LNCAP (cell line): ENCODE measurements around the gene POLR2J3.
"Not testable (repeated sequence)": the region's sequence is repeated elsewhere in the genome, so short reads cannot be mapped to it uniquely, and the experiment has no call there.

Source experiments
- CTCF ChIP-seq: fragments of 450-650 bp; IDR thresholded peaks from 2 replicates; pipeline ENCODE4 v1.5.1; 2017; ENCODE audit warnings: mild to moderate bottlenecking

The POLR2J3 gene

GRCh38 chr7:102572261-102573239 lies at the start of gene POLR2J3:
TSS of gene POLR2J3 (minus strand) at chr7:102572583. CDS start at chr7:102572521, 62 bp downstream.
- peak; percentile 36; the same call in 1 of the 2 replicates for TF ChIP-seq CTCF

GRCh38 chr7:102616507-102617125 lies 44.2 kb upstream of the POLR2J3 start, which contains the start of gene RASA4:
TSS of gene RASA4 (minus strand) at chr7:102616756. CDS start at chr7:102616689, 67 bp downstream.
- TF ChIP-seq CTCF: not testable (repeated sequence)

- TF ChIP-seq CTCF: not testable (repeated sequence)
Observed at GRCh38 chr7:102550808-102551422, 21.5 kb downstream of the POLR2J3 start, which contains the start of gene SPDYE2. TSS of gene SPDYE2 (plus strand) at chr7:102551226. CDS start at chr7:102553256, 2,030 bp downstream.

- TF ChIP-seq CTCF: not testable (repeated sequence)
Observed at GRCh38 chr7:102543596-102543995, 28.8 kb downstream of the POLR2J3 start, which contains the start of gene UPK3BL2. TSS of gene UPK3BL2 (minus strand) at chr7:102543696. CDS start at chr7:102543636, 60 bp downstream.

GRCh38 chr7:102517550-102518147 lies 54.7 kb downstream of the POLR2J3 start, which contains the start of gene RASA4B:
TSS of gene RASA4B (minus strand) at chr7:102517777. CDS start at chr7:102517710, 67 bp downstream.
- TF ChIP-seq CTCF: not testable (repeated sequence)
